Measurements from ENCODE around the gene UBXN10.

UBXN10 gene

DNA sequence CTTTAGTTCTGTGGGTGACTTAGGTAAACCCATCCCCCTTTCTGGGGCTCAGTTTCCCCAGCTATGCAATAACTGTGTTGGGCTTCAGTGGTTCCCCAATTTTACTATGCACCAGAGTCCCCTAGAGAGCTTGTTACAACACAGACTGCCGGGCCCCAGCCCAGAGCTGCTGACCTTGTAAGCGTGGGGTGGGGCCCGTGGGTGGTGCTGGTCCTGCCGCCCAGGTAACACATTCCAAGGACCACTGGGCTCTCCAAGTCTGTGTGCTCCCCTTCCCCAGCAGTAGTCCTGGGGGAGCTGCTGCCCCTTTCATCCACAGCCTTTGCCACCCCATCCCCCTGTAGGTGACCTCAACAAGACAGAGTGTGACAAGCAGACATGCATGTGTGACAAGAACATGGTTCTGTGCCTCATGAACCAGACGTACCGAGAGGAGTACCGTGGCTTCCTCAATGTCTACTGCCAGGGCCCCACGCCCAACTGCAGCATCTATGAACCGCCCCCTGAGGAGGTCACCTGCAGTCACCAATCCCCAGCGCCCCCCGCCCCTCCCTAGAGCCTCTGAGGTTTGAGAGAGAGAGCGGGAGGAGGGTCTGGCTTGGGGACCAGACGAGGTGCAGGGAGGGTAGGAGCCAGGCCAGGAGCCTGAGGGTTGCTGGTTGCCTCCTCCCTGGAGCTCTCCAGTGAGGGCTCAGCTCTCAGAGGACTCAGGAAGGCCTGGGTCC is 37.9 kb upstream of the UBXN10 start:
- Histone ChIP-seq H3K27me3 (ENCODE audit: control insufficient read depth, insufficient read depth, low read length) (no peaks in the 10 kb centered on the region), H2AFZ (no peak overlapping the region), H3K27ac (no peak overlapping the region), H3K4me1 (no peaks in the 10 kb centered on the region), H3K9me3 (ENCODE audit: control insufficient read depth, low read length) (no peaks in the 10 kb centered on the region), H3K4me3 (ENCODE audit: low read depth, low read length) (no peak overlapping the region), H3K9ac (no peak overlapping the region), H3K79me2 (no peaks in the 10 kb centered on the region), H3K36me3 (ENCODE audit: control insufficient read depth, insufficient read depth, low read length) (no peaks in the 10 kb centered on the region), H3K4me2 (ENCODE audit: low read length) (no peak overlapping the region)
- TF ChIP-seq, protein P1, sequence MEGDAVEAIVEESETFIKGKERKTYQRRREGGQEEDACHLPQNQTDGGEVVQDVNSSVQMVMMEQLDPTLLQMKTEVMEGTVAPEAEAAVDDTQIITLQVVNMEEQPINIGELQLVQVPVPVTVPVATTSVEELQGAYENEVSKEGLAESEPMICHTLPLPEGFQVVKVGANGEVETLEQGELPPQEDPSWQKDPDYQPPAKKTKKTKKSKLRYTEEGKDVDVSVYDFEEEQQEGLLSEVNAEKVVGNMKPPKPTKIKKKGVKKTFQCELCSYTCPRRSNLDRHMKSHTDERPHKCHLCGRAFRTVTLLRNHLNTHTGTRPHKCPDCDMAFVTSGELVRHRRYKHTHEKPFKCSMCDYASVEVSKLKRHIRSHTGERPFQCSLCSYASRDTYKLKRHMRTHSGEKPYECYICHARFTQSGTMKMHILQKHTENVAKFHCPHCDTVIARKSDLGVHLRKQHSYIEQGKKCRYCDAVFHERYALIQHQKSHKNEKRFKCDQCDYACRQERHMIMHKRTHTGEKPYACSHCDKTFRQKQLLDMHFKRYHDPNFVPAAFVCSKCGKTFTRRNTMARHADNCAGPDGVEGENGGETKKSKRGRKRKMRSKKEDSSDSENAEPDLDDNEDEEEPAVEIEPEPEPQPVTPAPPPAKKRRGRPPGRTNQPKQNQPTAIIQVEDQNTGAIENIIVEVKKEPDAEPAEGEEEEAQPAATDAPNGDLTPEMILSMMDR (IDR thresholded peaks at IDR 0.05) = no peak

DNA sequence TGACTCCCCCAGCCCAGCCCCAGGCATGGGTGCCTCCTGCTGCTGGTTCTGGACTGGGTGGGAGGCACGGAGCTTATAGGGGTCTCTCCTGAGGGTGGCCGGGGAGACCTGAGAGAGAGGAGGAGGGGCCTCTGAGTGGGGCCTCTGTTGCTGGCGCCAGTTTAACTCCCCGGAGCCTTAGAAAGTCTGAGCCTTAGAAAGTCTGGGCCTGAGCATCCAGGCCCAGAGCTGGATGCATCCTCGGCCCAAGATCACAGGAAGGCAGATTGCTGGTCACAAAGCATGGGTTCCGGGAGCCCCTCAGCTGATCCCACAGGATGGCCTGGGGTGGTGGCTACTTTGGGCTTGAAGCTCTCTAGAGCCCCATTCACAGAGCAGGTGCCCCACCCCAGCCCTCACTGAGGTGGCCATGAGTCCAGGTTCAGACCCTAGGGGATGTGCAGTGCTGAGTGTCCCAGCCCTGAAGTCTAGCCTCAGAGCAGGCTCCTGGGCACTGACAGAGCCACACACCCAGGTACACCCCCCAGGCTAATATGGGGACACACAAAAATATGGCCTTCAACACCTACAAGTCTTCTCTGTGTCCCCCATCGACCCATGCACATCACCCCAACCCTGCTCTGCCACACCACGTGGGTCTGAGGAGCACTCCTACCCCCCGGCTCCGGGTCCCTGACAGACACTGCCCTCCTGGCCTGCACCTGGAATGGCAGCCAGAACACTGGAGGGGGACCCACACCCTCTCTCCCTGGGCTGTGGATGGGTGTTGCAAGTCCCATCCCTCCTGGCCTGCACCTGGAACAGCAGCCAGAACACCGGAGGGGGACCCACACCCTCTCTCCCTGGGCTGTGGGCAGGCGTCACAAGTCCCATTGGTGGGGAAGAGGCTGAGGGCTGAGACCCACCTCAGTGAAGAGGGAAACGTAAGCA is 37.1 kb upstream of the UBXN10 start:
- Histone ChIP-seq H3K9me3 (ENCODE audit: control insufficient read depth, low read length) (no peaks in the 10 kb centered on the region), H3K79me2 (no peaks in the 10 kb centered on the region), H3K9ac (no peak overlapping the region), H3K36me3 (ENCODE audit: control insufficient read depth, insufficient read depth, low read length) (no peaks in the 10 kb centered on the region), H3K4me2 (ENCODE audit: low read length) (no peak overlapping the region), H2AFZ (no peak overlapping the region), H3K27me3 (ENCODE audit: control insufficient read depth, insufficient read depth, low read length) (no peaks in the 10 kb centered on the region), H3K4me3 (ENCODE audit: low read depth, low read length) (no peak overlapping the region), H3K27ac (no peak overlapping the region), H3K4me1 (no peaks in the 10 kb centered on the region)
- TF ChIP-seq, protein P1 (IDR thresholded peaks at IDR 0.05) = no peak

DNA sequence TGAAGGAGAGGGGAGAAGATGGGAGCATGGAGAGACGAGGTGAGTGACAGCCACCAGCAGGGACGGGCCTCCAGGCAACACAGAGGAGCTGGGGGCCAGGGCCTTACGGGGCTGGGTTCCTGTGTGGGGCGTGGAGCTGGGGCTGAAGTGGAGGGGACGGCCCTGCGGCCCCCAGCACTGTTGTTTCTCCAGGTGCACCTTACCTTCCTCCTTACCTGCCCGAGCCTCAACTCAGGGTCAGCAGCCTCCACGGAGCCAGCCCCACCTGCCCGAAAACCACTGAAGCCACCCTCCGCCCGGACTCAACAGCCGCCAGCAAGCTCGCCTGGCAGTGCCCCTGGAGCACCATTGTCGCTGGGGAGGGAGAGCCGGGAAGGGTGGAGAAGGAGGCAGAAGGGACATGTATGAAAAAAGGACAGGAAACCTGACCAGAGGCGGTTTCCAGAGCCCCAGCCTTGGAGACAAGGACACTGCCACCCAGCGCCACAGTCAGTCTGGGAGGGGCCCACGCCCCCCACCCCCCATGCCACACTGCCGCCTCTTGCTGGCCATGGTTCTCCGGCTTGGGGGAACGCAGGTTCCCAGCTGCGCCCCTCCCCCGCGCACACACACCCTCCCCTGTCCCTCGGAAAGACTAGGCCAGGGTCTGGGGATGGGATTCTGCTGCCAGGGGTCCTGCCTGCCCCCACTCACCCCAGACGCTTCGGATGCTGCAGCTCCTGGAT is 36.1 kb upstream of the UBXN10 start:
- Histone ChIP-seq H3K9ac (no peak overlapping the region), H3K9me3 (ENCODE audit: control insufficient read depth, low read length) (no peaks in the 10 kb centered on the region), H2AFZ (no peak overlapping the region), H3K36me3 (ENCODE audit: control insufficient read depth, insufficient read depth, low read length) (no peaks in the 10 kb centered on the region), H3K4me2 (ENCODE audit: low read length) (no peak overlapping the region), H3K27me3 (ENCODE audit: control insufficient read depth, insufficient read depth, low read length) (no peaks in the 10 kb centered on the region), H3K4me1 (no peaks in the 10 kb centered on the region), H3K79me2 (no peaks in the 10 kb centered on the region), H3K4me3 (ENCODE audit: low read depth, low read length) (no peak overlapping the region), H3K27ac (no peak overlapping the region)
- TF ChIP-seq, protein P1 (IDR thresholded peaks at IDR 0.05) = no peak

DNA sequence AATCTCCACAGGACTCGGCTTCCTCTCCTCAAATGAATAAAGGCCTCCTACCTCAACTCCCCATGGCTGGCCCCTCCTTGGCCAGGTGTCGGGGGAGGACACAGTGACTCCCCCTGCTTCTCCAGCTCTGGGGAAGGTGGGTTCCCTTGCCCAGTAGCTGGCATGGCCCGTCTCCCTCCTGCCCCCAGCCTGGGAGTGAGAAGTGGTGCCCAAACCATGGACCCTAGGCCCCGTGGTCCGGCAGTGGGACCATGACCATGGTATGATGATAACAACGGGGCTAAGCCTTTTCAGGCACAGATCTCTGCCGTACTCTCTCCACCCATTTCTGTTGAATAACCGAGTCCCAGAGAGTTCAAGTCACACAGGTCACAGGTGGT is 35.6 kb upstream of the UBXN10 start:
- H3K27ac ChIP-seq = no peak overlapping the region
- H3K4me3 ChIP-seq (ENCODE audit: low read depth, low read length) = no peak overlapping the region
- no peak overlapping the region for H3K4me2 ChIP-seq (ENCODE audit: low read length)
- H2AFZ ChIP-seq = no peak overlapping the region
- no peaks in the 10 kb centered on the region for H3K79me2 ChIP-seq
- H3K9ac ChIP-seq = no peak overlapping the region
- H3K9me3 ChIP-seq (ENCODE audit: control insufficient read depth, low read length) = no peaks in the 10 kb centered on the region
- TF ChIP-seq, protein P1 (IDR thresholded peaks at IDR 0.05) = no peak
- no peaks in the 10 kb centered on the region for H3K27me3 ChIP-seq (ENCODE audit: control insufficient read depth, insufficient read depth, low read length)
- no peaks in the 10 kb centered on the region for H3K36me3 ChIP-seq (ENCODE audit: control insufficient read depth, insufficient read depth, low read length)
- H3K4me1 ChIP-seq = no peaks in the 10 kb centered on the region
